ENCODE data around the gene GDF7.
"Not testable (repeated sequence)": the region's sequence is repeated elsewhere in the genome, so short reads cannot be mapped to it uniquely, and the experiment has no call there.

DNA sequence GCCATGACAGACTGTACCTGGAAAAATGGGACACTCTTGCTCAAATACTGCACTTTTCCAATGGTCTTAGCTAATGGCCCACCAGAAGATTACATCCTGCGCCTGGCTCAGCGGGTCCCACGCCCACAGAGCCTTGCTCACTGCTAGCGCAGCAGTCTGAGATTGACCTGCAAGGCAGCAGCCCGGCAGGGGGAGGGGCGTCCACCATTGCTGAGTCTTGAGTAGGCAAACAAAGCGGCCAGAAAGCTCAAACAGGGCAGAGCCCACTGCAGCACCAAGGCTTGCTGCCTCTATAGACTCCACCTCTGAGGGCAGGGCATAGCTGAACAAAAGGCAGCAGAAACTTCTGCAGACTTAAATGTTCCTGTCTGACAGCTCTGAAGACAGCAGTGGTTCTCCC is 44.7 kb downstream of the GDF7 start:
- TF ChIP-seq CTCF, POLR2A (IDR thresholded peaks at IDR 0.05): not testable (repeated sequence)
